GM10847 (cell line): ENCODE data around the gene ITGAL.

Experiments used
- POLR2A ChIP-seq: IDR thresholded peaks from 2 replicates; pipeline ENCODE4 v1.6.1; 2011; ENCODE audit not compliant: insufficient read length; ENCODE audit errors: extremely low read depth

ITGAL gene

GRCh38 chr16:30511509-30511908 lies 39.0 kb downstream of the ITGAL start:
- TF ChIP-seq POLR2A, result no peak

GRCh38 chr16:30515275-30515674 lies 42.7 kb downstream of the ITGAL start:
- TF ChIP-seq POLR2A, result no peak

GRCh38 chr16:30518552-30518951 lies 46.0 kb downstream of the ITGAL start:
- TF ChIP-seq POLR2A, result no peak

- no peak for TF ChIP-seq POLR2A
Measured at GRCh38 chr16:30519120-30520049, 46.8 kb downstream of the ITGAL start.

GRCh38 chr16:30521476-30521872 lies 48.9 kb downstream of the ITGAL start:
- TF ChIP-seq POLR2A, result no peak

GRCh38 chr16:30521873-30522641 lies 49.5 kb downstream of the ITGAL start:
- TF ChIP-seq POLR2A, result no peak

GRCh38 chr16:30523768-30524574 lies 51.4 kb downstream of the ITGAL start:
- TF ChIP-seq POLR2A, result no peak

- no peak for TF ChIP-seq POLR2A
Measured at GRCh38 chr16:30524575-30525568, 52.3 kb downstream of the ITGAL start.

GRCh38 chr16:30525844-30526136 lies 53.2 kb downstream of the ITGAL start:
- TF ChIP-seq POLR2A, result no peak

- no peak for TF ChIP-seq POLR2A
Measured at GRCh38 chr16:30526137-30526822, 53.7 kb downstream of the ITGAL start, which contains the start of gene ZNF768. TSS of gene ZNF768 (minus strand) at chr16:30526566. CDS start at chr16:30526413, 153 bp downstream.

- TF ChIP-seq POLR2A, result peak; percentile 62
Measured at GRCh38 chr16:30526823-30527634, 54.5 kb downstream of the ITGAL start.

- no peak for TF ChIP-seq POLR2A
Measured at GRCh38 chr16:30527635-30528178, 55.2 kb downstream of the ITGAL start.
